Body of pancreas (tissue), 4 donors: ENCODE data around the gene MORN1.

Experiments used
- CTCF ChIP-seq, 7 experiments: fragments of 450-650 bp in 4 of 7; fragments of 200-600 bp in 3 of 7; sonication (generic) in 3 of 7; IDR thresholded peaks; one replicate each; pipeline ENCODE4 v1.5.1; 2016 to 2019; ENCODE audit warnings: antibody characterized with exemption in 7 of 7
- POLR2A ChIP-seq, 3 donors: fragments of 450-650 bp; IDR thresholded peaks; one replicate each; pipeline ENCODE4 v1.6.1; 2016; ENCODE audit warnings: antibody characterized with exemption in 3 of 3, mild to moderate bottlenecking in 2 of 3

- TF ChIP-seq CTCF (IDR thresholded peaks at IDR 0.05) (peak; percentile 84 to 94 (median 90)), POLR2A (IDR thresholded peaks at IDR 0.05) (no peak)
These were observed 23.1 kb upstream of the MORN1 start for GRCh38 chr1:2414297-2414958.
